ENCODE data around the gene KIAA0232.
"Not testable (repeated sequence)": the region's sequence is repeated elsewhere in the genome, so short reads cannot be mapped to it uniquely, and the experiment has no call there.

GRCh38 chr4:6791245-6791644 is 8.7 kb downstream of the KIAA0232 start:
- TF ChIP-seq, protein P1, sequence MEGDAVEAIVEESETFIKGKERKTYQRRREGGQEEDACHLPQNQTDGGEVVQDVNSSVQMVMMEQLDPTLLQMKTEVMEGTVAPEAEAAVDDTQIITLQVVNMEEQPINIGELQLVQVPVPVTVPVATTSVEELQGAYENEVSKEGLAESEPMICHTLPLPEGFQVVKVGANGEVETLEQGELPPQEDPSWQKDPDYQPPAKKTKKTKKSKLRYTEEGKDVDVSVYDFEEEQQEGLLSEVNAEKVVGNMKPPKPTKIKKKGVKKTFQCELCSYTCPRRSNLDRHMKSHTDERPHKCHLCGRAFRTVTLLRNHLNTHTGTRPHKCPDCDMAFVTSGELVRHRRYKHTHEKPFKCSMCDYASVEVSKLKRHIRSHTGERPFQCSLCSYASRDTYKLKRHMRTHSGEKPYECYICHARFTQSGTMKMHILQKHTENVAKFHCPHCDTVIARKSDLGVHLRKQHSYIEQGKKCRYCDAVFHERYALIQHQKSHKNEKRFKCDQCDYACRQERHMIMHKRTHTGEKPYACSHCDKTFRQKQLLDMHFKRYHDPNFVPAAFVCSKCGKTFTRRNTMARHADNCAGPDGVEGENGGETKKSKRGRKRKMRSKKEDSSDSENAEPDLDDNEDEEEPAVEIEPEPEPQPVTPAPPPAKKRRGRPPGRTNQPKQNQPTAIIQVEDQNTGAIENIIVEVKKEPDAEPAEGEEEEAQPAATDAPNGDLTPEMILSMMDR (IDR thresholded peaks at IDR 0.05 in 4 of 5, conservative IDR thresholded peaks at IDR 0.05 in 1 of 5) = not testable (repeated sequence)
- not testable (repeated sequence) for TF ChIP-seq POLR2A (IDR thresholded peaks at IDR 0.05)
